Prostate gland (tissue), 2 donors: Measurements from ENCODE around the gene RGS19.

Experiments used
- CTCF ChIP-seq, 4 experiments: fragments of 200-600 bp in 2 of 4; fragments of 450-650 bp in 2 of 4; sonication (generic) in 2 of 4; IDR thresholded peaks; 1 replicate in 3 of 4; 2 replicates in 1 of 4; pipeline ENCODE4 v1.5.1; 2016 to 2019; ENCODE audit warnings: antibody characterized with exemption in 4 of 4, mild to moderate bottlenecking in 2 of 4, moderate library complexity in 2 of 4
- POLR2A ChIP-seq: fragments of 450-650 bp; IDR thresholded peaks from one replicate; pipeline ENCODE4 v1.6.1; 2016; ENCODE audit warnings: antibody characterized with exemption, mild to moderate bottlenecking
- POLR2AphosphoS5 ChIP-seq: sonication (generic); formaldehyde crosslinking; IDR thresholded peaks from one replicate; pipeline ENCODE4 v1.6.1; 2017; ENCODE audit warnings: antibody characterized with exemption

GRCh38 chr20:64080013-64080812 is 895 bp upstream of the RGS19 start, which contains the start of gene OPRL1:
- TF ChIP-seq CTCF (IDR thresholded peaks at IDR 0.05), result no peak
- no peak for TF ChIP-seq POLR2A
- no peak for TF ChIP-seq POLR2AphosphoS5
